Cardiac fibroblast (primary cell): Measurements from ENCODE around the gene SPEG.

Experiments used
- DNase-seq, 2 donors: peaks; one replicate each; pipeline versions ENCODE4 v3.0.0 to v3.0.0-alpha.2; 2010; ENCODE audit warnings: low read depth in 2 of 2
- H3K4me3 ChIP-seq, 2 donors: replicated peaks in 1 of 2; 1 replicate in 1 of 2; 2 replicates in 1 of 2; pipeline ENCODE4 v1.5.1; 2011; ENCODE audit warnings: low read depth in 2 of 2, low read length in 2 of 2, mild to moderate bottlenecking in 2 of 2, moderate library complexity in 1 of 2
- TF ChIP-seq, protein P1 (sequence below): IDR thresholded peaks from one replicate; pipeline ENCODE4 v1.5.1; 2011; ENCODE audit warnings: low read depth, mild to moderate bottlenecking, low read length, inconsistent platforms

SPEG gene

DNA sequence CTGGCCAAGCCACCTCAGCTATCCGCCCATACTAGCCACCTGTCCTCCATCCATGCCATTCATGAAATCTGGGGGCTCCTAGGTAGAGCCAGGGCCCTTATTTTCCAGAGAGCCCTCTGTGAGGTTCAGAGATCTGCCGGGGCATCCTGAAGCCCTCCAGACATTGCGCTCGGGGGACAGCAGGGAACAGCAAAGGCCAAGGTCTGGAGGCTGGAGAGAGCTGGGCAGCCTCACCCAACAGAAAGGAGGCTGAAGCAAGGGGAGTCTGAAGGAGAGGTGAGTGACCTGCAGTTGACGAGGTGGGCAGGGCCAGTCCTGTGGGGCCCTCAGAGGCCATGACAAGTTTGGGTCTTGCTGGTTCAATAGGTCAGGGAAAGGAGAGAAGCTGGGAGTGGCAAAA lies 25.0 kb upstream of the SPEG start:
- no peak overlapping the region for H3K4me3 ChIP-seq
- TF ChIP-seq, protein P1, sequence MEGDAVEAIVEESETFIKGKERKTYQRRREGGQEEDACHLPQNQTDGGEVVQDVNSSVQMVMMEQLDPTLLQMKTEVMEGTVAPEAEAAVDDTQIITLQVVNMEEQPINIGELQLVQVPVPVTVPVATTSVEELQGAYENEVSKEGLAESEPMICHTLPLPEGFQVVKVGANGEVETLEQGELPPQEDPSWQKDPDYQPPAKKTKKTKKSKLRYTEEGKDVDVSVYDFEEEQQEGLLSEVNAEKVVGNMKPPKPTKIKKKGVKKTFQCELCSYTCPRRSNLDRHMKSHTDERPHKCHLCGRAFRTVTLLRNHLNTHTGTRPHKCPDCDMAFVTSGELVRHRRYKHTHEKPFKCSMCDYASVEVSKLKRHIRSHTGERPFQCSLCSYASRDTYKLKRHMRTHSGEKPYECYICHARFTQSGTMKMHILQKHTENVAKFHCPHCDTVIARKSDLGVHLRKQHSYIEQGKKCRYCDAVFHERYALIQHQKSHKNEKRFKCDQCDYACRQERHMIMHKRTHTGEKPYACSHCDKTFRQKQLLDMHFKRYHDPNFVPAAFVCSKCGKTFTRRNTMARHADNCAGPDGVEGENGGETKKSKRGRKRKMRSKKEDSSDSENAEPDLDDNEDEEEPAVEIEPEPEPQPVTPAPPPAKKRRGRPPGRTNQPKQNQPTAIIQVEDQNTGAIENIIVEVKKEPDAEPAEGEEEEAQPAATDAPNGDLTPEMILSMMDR: no peak
- DNase-seq: no peak

DNA sequence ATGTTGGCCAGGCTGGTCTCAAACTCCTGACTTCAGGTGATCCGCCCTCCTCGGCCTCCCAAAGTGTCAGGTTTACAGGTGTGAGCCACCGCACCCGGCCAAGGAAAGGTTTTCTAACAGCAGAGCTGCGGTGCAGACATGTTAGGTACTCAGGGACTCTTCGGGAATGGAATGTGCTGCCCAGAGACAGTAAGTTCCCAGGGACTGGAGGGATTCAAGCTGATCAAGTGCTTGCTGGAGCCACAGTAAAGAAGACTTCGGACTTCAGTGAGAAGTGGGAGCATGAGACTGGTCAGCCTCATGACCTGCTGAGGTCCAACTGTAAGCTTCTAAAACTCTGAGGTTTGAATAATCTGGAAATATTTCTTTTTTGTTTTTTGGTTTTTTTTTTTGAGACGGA lies 24.3 kb upstream of the SPEG start:
- H3K4me3 ChIP-seq: no peak overlapping the region
- no peak for DNase-seq
- TF ChIP-seq, protein P1: no peak

DNA sequence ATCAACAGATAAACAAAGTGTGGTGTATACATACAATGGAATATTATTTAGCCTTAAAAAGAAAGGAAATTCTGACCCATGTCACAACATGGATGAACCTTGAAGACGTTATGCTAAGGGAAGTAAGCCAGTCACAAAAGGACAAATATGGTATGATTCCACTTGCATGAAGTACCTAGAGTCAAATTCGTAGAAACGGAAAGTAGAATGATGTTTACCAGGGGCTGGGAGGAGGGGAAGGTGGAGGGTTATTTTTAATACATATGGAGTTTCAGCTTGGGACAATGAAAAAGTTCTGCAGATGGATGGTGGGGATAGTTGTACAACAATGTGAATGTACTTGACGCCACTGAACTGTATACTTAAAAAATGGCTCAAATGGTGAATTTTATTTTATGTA lies 19.8 kb upstream of the SPEG start:
- TF ChIP-seq, protein P1: no peak
- no peak overlapping the region for H3K4me3 ChIP-seq
- no peak for DNase-seq

DNA sequence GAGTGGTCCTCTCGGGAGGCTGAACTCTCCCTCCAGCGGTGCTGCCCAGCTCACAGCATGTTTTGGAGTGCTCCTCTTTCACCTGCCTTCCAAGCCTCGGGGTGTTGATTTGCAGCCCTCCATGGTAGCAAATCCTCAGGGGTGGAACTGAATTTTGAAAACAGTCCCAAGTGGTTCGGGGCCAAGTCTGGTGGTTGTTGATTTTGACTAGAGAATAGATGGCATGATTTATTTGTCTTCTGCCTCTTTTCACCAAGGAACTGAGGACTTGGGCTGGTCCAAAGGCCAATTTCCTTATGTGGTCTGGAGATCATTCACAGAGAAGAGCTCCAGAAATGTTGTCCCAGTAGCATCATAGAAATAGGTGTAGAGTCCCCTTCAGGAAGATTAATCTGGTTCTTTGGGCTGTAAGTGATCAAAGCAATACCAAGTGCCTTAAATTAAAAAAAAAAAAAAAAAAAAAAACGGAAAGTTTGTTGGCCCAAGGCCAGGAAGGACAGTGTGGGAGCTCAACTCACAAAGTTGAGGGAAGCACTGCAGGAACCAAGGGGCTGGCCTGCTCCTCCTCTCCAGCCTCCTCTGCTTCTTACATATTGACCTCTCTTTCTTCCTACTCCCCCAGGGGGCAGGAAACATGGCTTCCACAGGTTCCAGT lies 18.9 kb upstream of the SPEG start:
- no peak overlapping the region for H3K4me3 ChIP-seq
- TF ChIP-seq, protein P1: no peak
- no peak for DNase-seq

DNA sequence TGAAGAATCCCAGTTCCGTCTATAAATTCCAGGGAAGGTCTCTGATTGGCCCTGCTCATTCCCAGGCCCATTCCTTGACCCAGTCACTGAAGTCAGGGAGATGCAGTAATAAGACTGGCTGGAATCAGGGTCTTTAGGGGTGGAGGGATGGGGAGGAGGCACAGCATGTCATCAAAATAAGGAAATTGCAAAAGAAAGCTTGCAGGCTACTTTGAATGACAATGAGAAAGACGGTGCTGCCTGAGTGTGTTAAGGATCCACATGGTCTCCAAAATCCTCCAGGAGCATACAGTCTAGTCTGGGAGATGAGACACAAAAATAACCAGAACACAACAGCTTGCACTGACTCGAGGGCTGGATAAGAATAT lies 18.4 kb upstream of the SPEG start:
- TF ChIP-seq, protein P1: no peak
- no peak for DNase-seq
- H3K4me3 ChIP-seq: no peak overlapping the region

DNA sequence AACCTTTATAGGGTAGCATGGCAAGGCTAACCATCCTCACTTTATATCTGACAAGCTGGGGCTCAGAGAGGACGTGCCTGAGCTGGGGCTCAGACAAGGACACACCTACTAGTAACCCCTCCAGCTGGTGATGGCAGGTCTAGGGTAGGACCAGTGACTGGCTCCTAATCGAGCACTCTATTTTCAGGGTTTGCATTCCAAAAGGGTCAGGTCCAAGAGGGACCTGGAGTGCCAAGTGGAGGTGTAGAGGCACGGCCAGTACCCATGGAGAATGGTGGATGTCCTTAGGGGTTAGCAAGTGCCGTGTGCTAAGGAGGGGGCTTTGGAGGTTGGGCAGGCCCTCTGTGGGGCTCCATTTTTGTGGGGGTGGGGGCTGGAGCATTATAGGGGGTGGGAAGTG lies 17.7 kb upstream of the SPEG start:
- no peak for DNase-seq
- H3K4me3 ChIP-seq: no peak overlapping the region
- TF ChIP-seq, protein P1: no peak

DNA sequence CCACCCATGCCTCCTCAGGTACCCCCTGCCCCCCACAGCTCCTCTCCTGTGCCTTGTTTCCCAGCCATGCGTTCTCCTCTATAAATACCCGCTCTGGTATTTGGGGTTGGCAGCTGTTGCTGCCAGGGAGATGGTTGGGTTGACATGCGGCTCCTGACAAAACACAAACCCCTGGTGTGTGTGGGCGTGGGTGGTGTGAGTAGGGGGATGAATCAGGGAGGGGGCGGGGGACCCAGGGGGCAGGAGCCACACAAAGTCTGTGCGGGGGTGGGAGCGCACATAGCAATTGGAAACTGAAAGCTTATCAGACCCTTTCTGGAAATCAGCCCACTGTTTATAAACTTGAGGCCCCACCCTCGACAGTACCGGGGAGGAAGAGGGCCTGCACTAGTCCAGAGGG lies 17.3 kb upstream of the SPEG start:
- DNase-seq: peak in 1 of 2 donors; percentile 37
- TF ChIP-seq, protein P1: no peak
- no peak overlapping the region for H3K4me3 ChIP-seq
